GM21447 (cell line): Measurements from ENCODE around the gene DCTN4.
"Not testable (repeated sequence)": the region's sequence is repeated elsewhere in the genome, so short reads cannot be mapped to it uniquely, and the experiment has no call there.

Experiments
- ATAC-seq: cut with Tn5 transposase; IDR thresholded peaks from one replicate; pipeline ENCODE4 v1.9.1; 2021; ENCODE audit not compliant: unreplicated experiment

DCTN4 gene

GRCh38 chr5:150778517-150779396 lies 19.9 kb upstream of the DCTN4 start, which contains the start of gene SMIM3:
TSS of gene SMIM3 (plus strand) at chr5:150778757. CDS start at chr5:150795441, 16,684 bp downstream.
- ATAC-seq, result peak; percentile 27

- no peak for ATAC-seq
Measured at GRCh38 chr5:150778088-150778516, 19.3 kb upstream of the DCTN4 start.

- ATAC-seq, result no peak
Measured at GRCh38 chr5:150777685-150778084, 18.9 kb upstream of the DCTN4 start.

GRCh38 chr5:150774145-150774544 lies 15.3 kb upstream of the DCTN4 start:
- no peak for ATAC-seq

GRCh38 chr5:150771034-150771795 lies 12.4 kb upstream of the DCTN4 start:
- ATAC-seq, result no peak

GRCh38 chr5:150766251-150766650 lies 7.4 kb upstream of the DCTN4 start:
- ATAC-seq, result no peak

- no peak for ATAC-seq
Measured at GRCh38 chr5:150765799-150766169, 7.0 kb upstream of the DCTN4 start.

GRCh38 chr5:150765011-150765798 lies 6.4 kb upstream of the DCTN4 start:
- no peak for ATAC-seq

GRCh38 chr5:150764530-150764929 lies 5.7 kb upstream of the DCTN4 start:
- no peak for ATAC-seq

- ATAC-seq, result no peak
Measured at GRCh38 chr5:150763023-150763769, 4.4 kb upstream of the DCTN4 start.

GRCh38 chr5:150762211-150762610 lies 3.4 kb upstream of the DCTN4 start:
- ATAC-seq, result no peak

- no peak for ATAC-seq
Measured at GRCh38 chr5:150759334-150759583, 442 bp upstream of the DCTN4 start.

- ATAC-seq, result peak; percentile 12
Measured at GRCh38 chr5:150758203-150758530, 650 bp downstream of the DCTN4 start.

GRCh38 chr5:150757087-150757649 lies 1.6 kb downstream of the DCTN4 start:
- ATAC-seq, result no peak

- no peak for ATAC-seq
Measured at GRCh38 chr5:150753863-150754262, 5.0 kb downstream of the DCTN4 start.

GRCh38 chr5:150753463-150753862 lies 5.4 kb downstream of the DCTN4 start:
- ATAC-seq, result no peak

GRCh38 chr5:150751096-150751891 lies 7.5 kb downstream of the DCTN4 start:
- no peak for ATAC-seq

GRCh38 chr5:150750469-150750868 lies 8.3 kb downstream of the DCTN4 start:
- ATAC-seq, result no peak

- ATAC-seq, result not testable (repeated sequence)
Measured at GRCh38 chr5:150743142-150743488, 15.7 kb downstream of the DCTN4 start.
